ENCODE data around the gene KIAA1958.
A peak's percentile ranks its signal among the peaks of the same experiment; 100 is the strongest.
"Not testable (repeated sequence)": the region's sequence is repeated elsewhere in the genome, so short reads cannot be mapped to it uniquely, and the experiment has no call there.

KIAA1958 gene

GRCh38 chr9:112663681-112664080 lies 177.1 kb downstream of the KIAA1958 start:
- no peak for TF ChIP-seq CTCF (IDR thresholded peaks at IDR 0.05; ENCODE audit: low read depth, low read length, missing control alignments)
- H3K4me3 ChIP-seq (replicated peaks; ENCODE audit: low read depth, low read length) = no peak overlapping the region
- DNase-seq (ENCODE audit: extremely low read depth, low read depth) = no peak

GRCh38 chr9:112664531-112664930 lies 177.9 kb downstream of the KIAA1958 start:
- no peak overlapping the region for H3K4me3 ChIP-seq (replicated peaks; ENCODE audit: low read depth, low read length)
- TF ChIP-seq CTCF (IDR thresholded peaks at IDR 0.05; ENCODE audit: low read depth, low read length, missing control alignments) = no peak
- DNase-seq (ENCODE audit: extremely low read depth, low read depth) = no peak

GRCh38 chr9:112665347-112665746 lies 178.7 kb downstream of the KIAA1958 start:
- H3K4me3 ChIP-seq (replicated peaks; ENCODE audit: low read depth, low read length) = no peak overlapping the region
- TF ChIP-seq CTCF (IDR thresholded peaks at IDR 0.05; ENCODE audit: low read depth, low read length, missing control alignments) = peak; percentile 26
- no peak for DNase-seq (ENCODE audit: extremely low read depth, low read depth)

GRCh38 chr9:112669326-112669725 lies 182.7 kb downstream of the KIAA1958 start:
- no peak for TF ChIP-seq CTCF (IDR thresholded peaks at IDR 0.05; ENCODE audit: low read depth, low read length, missing control alignments)
- H3K4me3 ChIP-seq (replicated peaks; ENCODE audit: low read depth, low read length) = no peak overlapping the region
- no peak for DNase-seq (ENCODE audit: extremely low read depth, low read depth)

GRCh38 chr9:112670991-112671625 lies 184.5 kb downstream of the KIAA1958 start:
- TF ChIP-seq CTCF (IDR thresholded peaks at IDR 0.05; ENCODE audit: low read depth, low read length, missing control alignments) = no peak
- no peak for DNase-seq (ENCODE audit: extremely low read depth, low read depth)
- H3K4me3 ChIP-seq (replicated peaks; ENCODE audit: low read depth, low read length) = no peak overlapping the region

- not testable (repeated sequence) for DNase-seq (ENCODE audit: extremely low read depth, low read depth); H3K4me3 ChIP-seq (replicated peaks; ENCODE audit: low read depth, low read length)
Observed at GRCh38 chr9:112673221-112673620, 186.6 kb downstream of the KIAA1958 start.

- TF ChIP-seq CTCF (IDR thresholded peaks at IDR 0.05; ENCODE audit: low read depth, low read length, missing control alignments) = no peak
- DNase-seq (ENCODE audit: extremely low read depth, low read depth) = no peak
- H3K4me3 ChIP-seq (replicated peaks; ENCODE audit: low read depth, low read length) = no peak overlapping the region
Observed at GRCh38 chr9:112677040-112677439, 190.4 kb downstream of the KIAA1958 start.
